Thyroid gland (tissue), 4 donors: ENCODE data around the gene ZNRF1.

ENCODE experiments used
- CTCF ChIP-seq, 6 experiments: fragments of 200-600 bp in 3 of 6; fragments of 450-650 bp in 3 of 6; sonication (generic) in 3 of 6; IDR thresholded peaks; one replicate each; pipeline ENCODE4 v1.5.1; 2016 to 2019; ENCODE audit warnings: antibody characterized with exemption in 6 of 6, mild to moderate bottlenecking in 2 of 6, inconsistent platforms in 1 of 6, moderate library complexity in 1 of 6
- POLR2A ChIP-seq, 2 donors: fragments of 450-650 bp; IDR thresholded peaks; one replicate each; pipeline ENCODE4 v1.6.1; 2017; ENCODE audit warnings: antibody characterized with exemption in 2 of 2, mild to moderate bottlenecking in 2 of 2, moderate library complexity in 1 of 2

- TF ChIP-seq CTCF (IDR thresholded peaks at IDR 0.05) (no peak), POLR2A (IDR thresholded peaks at IDR 0.05) (no peak)
Observed at GRCh38 chr16:75039941-75040340, 41.1 kb downstream of the ZNRF1 start.
